Thyroid gland (tissue), 4 donors: Measurements from ENCODE around the gene CYTH1.

Experiments
- POLR2A ChIP-seq, 2 donors: fragments of 450-650 bp; IDR thresholded peaks; one replicate each; pipeline ENCODE4 v1.6.1; 2017; ENCODE audit warnings: antibody characterized with exemption in 2 of 2, mild to moderate bottlenecking in 2 of 2, moderate library complexity in 1 of 2
- TF ChIP-seq, protein P1 (sequence below), 6 experiments: fragments of 200-600 bp in 3 of 6; fragments of 450-650 bp in 3 of 6; sonication (generic) in 3 of 6; IDR thresholded peaks; one replicate each; pipeline ENCODE4 v1.5.1; 2016 to 2019; ENCODE audit warnings: antibody characterized with exemption in 6 of 6, mild to moderate bottlenecking in 2 of 6, inconsistent platforms in 1 of 6, moderate library complexity in 1 of 6

DNA sequence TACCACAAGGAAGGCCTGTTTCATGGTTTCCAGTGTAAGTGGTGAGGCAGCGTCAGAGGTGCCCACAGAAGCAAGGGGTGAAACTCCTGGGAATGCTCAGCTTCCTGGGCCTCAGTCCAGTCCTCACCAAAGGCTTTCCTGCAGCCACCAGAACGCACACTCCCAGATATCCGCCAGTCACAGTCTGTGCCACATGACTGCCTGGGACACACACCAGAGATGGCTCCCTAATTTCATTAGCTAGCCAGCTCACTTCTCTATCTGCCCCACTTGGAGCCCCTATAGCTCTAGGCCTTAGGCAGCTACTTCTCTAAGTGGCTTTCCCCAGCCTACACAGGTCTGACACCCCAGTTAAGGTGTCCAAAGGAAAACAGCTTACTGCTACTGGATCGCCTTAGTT, 77.0 kb downstream of the CYTH1 start:
- TF ChIP-seq, protein P1, sequence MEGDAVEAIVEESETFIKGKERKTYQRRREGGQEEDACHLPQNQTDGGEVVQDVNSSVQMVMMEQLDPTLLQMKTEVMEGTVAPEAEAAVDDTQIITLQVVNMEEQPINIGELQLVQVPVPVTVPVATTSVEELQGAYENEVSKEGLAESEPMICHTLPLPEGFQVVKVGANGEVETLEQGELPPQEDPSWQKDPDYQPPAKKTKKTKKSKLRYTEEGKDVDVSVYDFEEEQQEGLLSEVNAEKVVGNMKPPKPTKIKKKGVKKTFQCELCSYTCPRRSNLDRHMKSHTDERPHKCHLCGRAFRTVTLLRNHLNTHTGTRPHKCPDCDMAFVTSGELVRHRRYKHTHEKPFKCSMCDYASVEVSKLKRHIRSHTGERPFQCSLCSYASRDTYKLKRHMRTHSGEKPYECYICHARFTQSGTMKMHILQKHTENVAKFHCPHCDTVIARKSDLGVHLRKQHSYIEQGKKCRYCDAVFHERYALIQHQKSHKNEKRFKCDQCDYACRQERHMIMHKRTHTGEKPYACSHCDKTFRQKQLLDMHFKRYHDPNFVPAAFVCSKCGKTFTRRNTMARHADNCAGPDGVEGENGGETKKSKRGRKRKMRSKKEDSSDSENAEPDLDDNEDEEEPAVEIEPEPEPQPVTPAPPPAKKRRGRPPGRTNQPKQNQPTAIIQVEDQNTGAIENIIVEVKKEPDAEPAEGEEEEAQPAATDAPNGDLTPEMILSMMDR (IDR thresholded peaks at IDR 0.05), result no peak
- no peak for TF ChIP-seq POLR2A (IDR thresholded peaks at IDR 0.05)
